ENCODE data around the gene NXF3. TPM values are rescaled to one million over a fixed set of nuclear protein-coding genes. Genes with fewer than 3 reads are reported as not detected.
"Not testable (repeated sequence)": the region's sequence is repeated elsewhere in the genome, so short reads cannot be mapped to it uniquely, and the experiment has no call there.

Gene NXF3, protein sequence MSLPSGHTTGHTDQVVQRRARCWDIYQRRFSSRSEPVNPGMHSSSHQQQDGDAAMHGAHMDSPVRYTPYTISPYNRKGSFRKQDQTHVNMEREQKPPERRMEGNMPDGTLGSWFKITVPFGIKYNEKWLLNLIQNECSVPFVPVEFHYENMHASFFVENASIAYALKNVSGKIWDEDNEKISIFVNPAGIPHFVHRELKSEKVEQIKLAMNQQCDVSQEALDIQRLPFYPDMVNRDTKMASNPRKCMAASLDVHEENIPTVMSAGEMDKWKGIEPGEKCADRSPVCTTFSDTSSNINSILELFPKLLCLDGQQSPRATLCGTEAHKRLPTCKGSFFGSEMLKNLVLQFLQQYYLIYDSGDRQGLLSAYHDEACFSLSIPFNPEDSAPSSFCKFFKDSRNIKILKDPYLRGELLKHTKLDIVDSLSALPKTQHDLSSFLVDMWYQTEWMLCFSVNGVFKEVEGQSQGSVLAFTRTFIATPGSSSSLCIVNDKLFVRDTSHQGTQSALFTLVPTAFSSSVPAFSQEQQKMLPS
- total RNA-seq = under 1 TPM in 1 of 2 donors, not detected in 1; 0.40 TPM

DNA sequence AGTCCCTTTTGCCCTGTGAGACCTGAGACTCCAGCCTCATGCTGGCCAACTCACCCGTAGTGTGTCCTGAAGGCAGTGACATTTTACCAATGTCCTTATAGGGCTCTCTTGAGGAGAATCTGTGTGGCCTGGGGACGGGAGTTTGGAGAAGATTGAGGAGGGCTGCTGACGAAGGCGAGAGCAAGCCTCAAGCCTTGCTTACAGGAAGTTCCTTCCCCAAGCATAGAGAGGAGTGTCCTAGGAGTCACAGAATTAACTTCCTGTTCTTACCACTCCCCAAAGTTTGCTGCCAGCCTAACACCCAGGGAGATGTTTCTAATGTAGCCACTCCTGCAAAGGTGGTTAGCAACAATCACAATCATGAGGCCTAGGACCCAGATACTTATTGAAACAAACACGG is at the start of gene NXF3:
Gene NXF3, minus strand, starts transcription at position 202 of the 400 bp plus-strand sequence. Its CDS starts 120 bp downstream, at position 82.
- H3K27me3 ChIP-seq = no peaks in the 10 kb centered on the region
- no peaks in the 10 kb centered on the region for H3K9me3 ChIP-seq
- no peak within 1 kb of the TSS for H3K27ac ChIP-seq
- no peak for DNase-seq
- no peaks in the 10 kb centered on the region for H3K4me1 ChIP-seq
- H3K9ac ChIP-seq (ENCODE audit: low read depth in 2 of 2, low read length in 2 of 2) = no peak within 1 kb of the TSS
- no peaks in the 10 kb centered on the region for H3K36me3 ChIP-seq
- H3K4me3 ChIP-seq = no peak within 1 kb of the TSS
- intact Hi-C loops (cut with DNase I) = no loop called here
- TF ChIP-seq, protein P1, sequence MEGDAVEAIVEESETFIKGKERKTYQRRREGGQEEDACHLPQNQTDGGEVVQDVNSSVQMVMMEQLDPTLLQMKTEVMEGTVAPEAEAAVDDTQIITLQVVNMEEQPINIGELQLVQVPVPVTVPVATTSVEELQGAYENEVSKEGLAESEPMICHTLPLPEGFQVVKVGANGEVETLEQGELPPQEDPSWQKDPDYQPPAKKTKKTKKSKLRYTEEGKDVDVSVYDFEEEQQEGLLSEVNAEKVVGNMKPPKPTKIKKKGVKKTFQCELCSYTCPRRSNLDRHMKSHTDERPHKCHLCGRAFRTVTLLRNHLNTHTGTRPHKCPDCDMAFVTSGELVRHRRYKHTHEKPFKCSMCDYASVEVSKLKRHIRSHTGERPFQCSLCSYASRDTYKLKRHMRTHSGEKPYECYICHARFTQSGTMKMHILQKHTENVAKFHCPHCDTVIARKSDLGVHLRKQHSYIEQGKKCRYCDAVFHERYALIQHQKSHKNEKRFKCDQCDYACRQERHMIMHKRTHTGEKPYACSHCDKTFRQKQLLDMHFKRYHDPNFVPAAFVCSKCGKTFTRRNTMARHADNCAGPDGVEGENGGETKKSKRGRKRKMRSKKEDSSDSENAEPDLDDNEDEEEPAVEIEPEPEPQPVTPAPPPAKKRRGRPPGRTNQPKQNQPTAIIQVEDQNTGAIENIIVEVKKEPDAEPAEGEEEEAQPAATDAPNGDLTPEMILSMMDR (IDR thresholded peaks at IDR 0.05) = no peak

DNA sequence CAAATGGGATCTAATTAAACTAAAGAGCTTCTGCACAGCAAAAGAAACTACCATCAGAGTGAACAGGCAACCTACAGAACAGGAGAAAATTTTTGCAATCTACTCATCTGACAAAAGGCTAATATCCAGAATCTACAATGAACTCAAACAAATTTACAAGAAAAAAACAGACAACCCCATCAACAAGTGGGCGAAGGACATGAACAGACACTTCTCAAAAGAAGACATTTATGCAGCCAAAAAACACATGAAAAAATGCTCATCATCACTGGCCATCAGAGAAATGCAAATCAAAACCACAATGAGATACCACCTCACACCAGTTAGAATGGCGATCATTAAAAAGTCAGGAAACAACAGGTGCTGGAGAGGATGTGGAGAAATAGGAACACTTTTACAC is 43.6 kb upstream of the NXF3 start:
- H3K9me3 ChIP-seq; H3K4me1 ChIP-seq; DNase-seq; H3K27me3 ChIP-seq; H3K9ac ChIP-seq (ENCODE audit: low read depth in 2 of 2, low read length in 2 of 2); H3K4me3 ChIP-seq; intact Hi-C loops (cut with DNase I); H3K36me3 ChIP-seq; H3K27ac ChIP-seq: not testable (repeated sequence)

DNA sequence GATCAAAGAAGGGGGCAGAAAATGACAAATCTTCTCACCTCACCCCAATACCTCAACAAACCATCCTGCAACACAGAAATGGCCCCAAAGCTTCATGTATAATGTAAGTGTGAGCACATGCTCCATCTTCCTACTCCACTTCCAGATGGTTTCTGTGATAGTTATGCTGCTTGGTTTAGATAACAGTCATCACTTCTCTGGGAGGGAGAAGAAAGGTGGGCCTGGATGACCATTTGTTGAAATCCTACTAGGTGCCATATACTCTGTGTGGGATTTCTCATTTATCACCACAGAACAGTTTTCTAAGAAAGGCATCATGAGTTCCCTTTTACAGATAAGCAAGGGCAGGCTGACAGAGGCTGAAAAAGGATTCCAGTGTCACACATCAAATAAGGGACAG is 31.3 kb upstream of the NXF3 start:
- no peak for DNase-seq
- Histone ChIP-seq H3K4me3 (no peak overlapping the region), H3K36me3 (no peaks in the 10 kb centered on the region), H3K27ac (no peak overlapping the region), H3K9me3 (no peaks in the 10 kb centered on the region), H3K4me1 (no peaks in the 10 kb centered on the region), H3K9ac (ENCODE audit: low read depth in 2 of 2, low read length in 2 of 2) (no peak overlapping the region), H3K27me3 (no peaks in the 10 kb centered on the region)
- TF ChIP-seq, protein P1 (IDR thresholded peaks at IDR 0.05) = no peak
- intact Hi-C loops (cut with DNase I) = no loop called here

DNA sequence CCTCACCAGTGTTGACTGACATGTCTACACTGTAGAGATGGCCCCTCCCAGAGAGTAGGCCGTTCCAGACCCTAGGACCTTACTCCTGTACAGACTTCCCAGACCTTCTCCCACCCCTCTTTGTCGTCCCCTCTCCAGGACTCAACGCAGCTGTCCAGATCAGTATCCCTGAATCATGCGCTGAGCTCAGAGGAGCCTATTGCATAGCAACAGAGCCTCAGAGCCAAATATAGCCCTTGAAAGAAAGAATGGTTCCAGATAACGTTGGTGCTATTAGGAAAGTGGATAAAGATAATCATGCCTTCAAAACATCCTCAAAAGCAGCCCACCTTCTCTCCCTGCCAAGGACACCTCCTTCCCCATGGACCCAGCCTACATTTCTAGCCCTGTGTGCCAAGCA is 27.8 kb upstream of the NXF3 start:
- DNase-seq = no peak
- H3K4me3 ChIP-seq = no peak overlapping the region
- no peaks in the 10 kb centered on the region for H3K36me3 ChIP-seq
- intact Hi-C loops (cut with DNase I) = no loop called here
- H3K9ac ChIP-seq (ENCODE audit: low read depth in 2 of 2, low read length in 2 of 2) = no peak overlapping the region
- H3K4me1 ChIP-seq = no peaks in the 10 kb centered on the region
- TF ChIP-seq, protein P1 (IDR thresholded peaks at IDR 0.05) = no peak
- no peaks in the 10 kb centered on the region for H3K9me3 ChIP-seq
- H3K27ac ChIP-seq = no peak overlapping the region
- H3K27me3 ChIP-seq = no peaks in the 10 kb centered on the region

DNA sequence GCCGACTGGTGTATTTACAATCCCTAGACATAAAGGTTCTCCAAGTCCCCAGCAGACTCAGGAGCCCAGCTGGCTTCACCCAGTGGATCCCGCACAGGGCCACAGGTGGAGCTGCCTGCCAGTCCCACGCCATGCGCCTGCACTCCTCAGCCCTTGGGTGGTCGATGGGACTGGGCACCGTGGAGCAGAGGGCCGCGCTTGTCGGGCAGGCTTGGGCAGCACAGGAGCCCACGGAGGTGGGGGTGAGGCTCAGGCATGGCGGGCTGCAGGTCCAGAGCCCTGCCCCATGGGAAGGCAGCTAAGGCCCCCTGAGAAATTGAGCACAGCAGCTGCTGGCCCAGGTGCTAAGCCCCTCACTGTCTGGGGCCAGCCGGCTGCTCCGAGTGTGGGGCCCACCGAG is 24.0 kb upstream of the NXF3 start:
- intact Hi-C loops (cut with DNase I); DNase-seq; H3K4me3 ChIP-seq; H3K27ac ChIP-seq; H3K9ac ChIP-seq (ENCODE audit: low read depth in 2 of 2, low read length in 2 of 2); H3K27me3 ChIP-seq; H3K36me3 ChIP-seq; H3K4me1 ChIP-seq; H3K9me3 ChIP-seq: not testable (repeated sequence)

DNA sequence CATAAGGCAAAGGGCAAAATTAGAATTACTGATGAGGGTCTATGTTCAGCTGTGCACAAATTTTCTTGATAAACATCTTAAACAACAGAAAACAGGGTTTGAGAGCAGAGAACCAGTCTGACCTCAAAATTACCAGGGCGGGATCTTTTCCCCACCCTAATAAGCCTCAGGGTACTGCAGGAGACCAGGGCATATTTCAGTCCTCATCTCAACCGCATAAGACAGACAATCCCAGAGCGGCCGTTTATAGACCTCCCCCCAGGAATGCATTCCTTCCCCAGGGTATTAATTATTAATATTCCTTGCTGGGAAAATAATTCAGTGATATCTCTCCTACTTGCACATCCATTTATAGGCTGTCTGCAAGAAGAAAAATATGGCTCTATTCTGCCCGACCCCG is 16.6 kb upstream of the NXF3 start:
- H3K36me3 ChIP-seq; H3K27me3 ChIP-seq; H3K4me1 ChIP-seq; H3K9me3 ChIP-seq; H3K4me3 ChIP-seq; H3K27ac ChIP-seq; intact Hi-C loops (cut with DNase I); DNase-seq; H3K9ac ChIP-seq (ENCODE audit: low read depth in 2 of 2, low read length in 2 of 2): not testable (repeated sequence)

DNA sequence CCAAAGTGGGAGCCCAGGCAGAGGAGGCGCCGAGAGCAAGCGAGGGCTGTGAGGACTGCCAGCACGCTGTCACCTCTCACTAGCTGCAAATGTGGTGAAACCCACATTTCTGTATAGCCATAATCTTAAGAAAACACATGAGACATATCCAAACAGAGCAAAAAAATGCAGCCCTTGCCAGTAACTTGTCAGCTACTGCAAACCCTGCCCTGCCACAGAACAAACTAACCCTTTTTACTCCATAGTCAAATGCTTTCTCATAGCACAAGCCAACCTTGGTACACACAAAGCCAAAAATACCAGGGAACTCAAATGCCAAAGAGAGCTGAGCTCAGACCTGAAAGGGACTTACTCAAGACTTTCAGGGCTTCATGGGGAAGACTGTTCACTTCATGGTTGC is 14.9 kb upstream of the NXF3 start:
- intact Hi-C loops (cut with DNase I) = no loop called here
- no peak for DNase-seq
- TF ChIP-seq, protein P1 (IDR thresholded peaks at IDR 0.05) = no peak

DNA sequence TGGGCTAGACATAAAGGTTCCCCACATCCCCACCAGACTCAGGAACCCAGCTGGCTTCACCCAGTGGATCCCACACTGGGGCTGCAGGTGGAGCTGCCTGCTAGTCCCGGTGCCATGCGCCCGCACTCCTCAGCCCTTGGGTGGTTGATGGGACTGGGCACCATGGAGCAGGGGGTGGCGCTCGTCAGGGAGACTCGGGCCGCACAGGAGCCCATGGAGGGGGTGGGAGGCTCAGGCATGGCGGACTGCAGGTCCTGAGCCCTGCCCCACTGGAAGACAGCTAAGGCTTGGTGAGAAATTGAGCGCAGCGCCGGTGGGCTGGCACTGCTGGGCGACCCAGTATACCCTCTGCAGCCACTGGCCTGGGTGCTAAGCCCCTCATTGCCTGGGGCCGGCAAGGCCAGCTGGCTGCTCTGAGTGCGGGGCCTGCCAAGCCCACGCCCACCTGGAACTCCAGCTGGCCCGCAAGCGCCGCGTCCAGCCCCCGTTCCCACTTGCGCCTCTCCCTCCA is 14.3 kb upstream of the NXF3 start:
- intact Hi-C loops (cut with DNase I); H3K9me3 ChIP-seq: not testable (repeated sequence)

More for the DNA sequence above, 14.9 kb upstream of the NXF3 start:
- peaks cover 4% of the 10 kb centered on the region for H3K27me3 ChIP-seq
- H3K36me3 ChIP-seq = no peaks in the 10 kb centered on the region
- no peaks in the 10 kb centered on the region for H3K9me3 ChIP-seq
- no peak overlapping the region for H3K9ac ChIP-seq (ENCODE audit: low read depth in 2 of 2, low read length in 2 of 2)
- no peak overlapping the region for H3K4me3 ChIP-seq
- H3K4me1 ChIP-seq = no peaks in the 10 kb centered on the region
- no peak overlapping the region for H3K27ac ChIP-seq

DNA sequence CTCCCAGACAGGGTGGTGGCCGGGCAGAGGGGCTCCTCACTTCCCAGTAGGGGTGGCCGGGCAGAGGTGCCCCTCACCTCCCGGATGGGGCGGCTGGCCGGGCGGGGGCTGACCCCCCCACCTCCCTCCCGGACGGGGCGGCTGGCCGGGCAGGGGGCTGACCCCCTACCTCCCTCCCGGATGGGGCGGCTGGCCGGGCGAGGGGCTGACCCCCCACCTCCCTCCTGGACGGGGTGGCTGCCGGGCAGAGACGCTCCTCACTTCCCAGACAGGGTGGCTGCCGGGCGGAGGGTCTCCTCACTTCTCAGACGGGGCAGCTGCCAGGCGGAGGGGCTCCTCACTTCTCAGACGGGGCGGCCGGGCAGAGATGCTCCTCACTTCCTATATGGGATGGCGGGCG is 11.4 kb upstream of the NXF3 start:
- H3K27me3 ChIP-seq; intact Hi-C loops (cut with DNase I): not testable (repeated sequence)

More for the DNA sequence above, 14.3 kb upstream of the NXF3 start:
- not testable (repeated sequence) for H3K4me3 ChIP-seq; H3K4me1 ChIP-seq; H3K27ac ChIP-seq; H3K9ac ChIP-seq (ENCODE audit: low read depth in 2 of 2, low read length in 2 of 2); DNase-seq; H3K36me3 ChIP-seq; H3K27me3 ChIP-seq

More for the DNA sequence above, 11.4 kb upstream of the NXF3 start:
- not testable (repeated sequence) for H3K4me1 ChIP-seq; DNase-seq; H3K36me3 ChIP-seq; H3K4me3 ChIP-seq; H3K9me3 ChIP-seq; H3K9ac ChIP-seq (ENCODE audit: low read depth in 2 of 2, low read length in 2 of 2); H3K27ac ChIP-seq
